Subcutaneous abdominal adipose tissue (tissue), 5 donors: Measurements from ENCODE around the gene C1orf74.

ENCODE experiments used
- H3K27ac ChIP-seq: one replicate; pipeline ENCODE4 v1.7.0; 2013; ENCODE audit warnings: low read depth, mild to moderate bottlenecking, inconsistent platforms, low read length, moderate library complexity
- H3K27me3 ChIP-seq, 5 donors: one replicate each; pipeline ENCODE4 v1.7.0; 2013; ENCODE audit warnings: low read length in 5 of 5, inconsistent platforms in 1 of 5; ENCODE audit not compliant: control insufficient read depth in 5 of 5, insufficient read depth in 4 of 5
- H3K36me3 ChIP-seq, 5 donors: one replicate each; pipeline ENCODE4 v1.7.0; 2013; ENCODE audit warnings: low read length in 5 of 5; ENCODE audit not compliant: control insufficient read depth in 5 of 5, insufficient read depth in 5 of 5
- H3K4me1 ChIP-seq, 5 donors: one replicate each; pipeline ENCODE4 v1.7.0; 2013; ENCODE audit warnings: low read length in 5 of 5, mild to moderate bottlenecking in 3 of 5, moderate library complexity in 1 of 5; ENCODE audit not compliant: control insufficient read depth in 5 of 5, insufficient read depth in 5 of 5
- H3K4me3 ChIP-seq, 5 donors: one replicate each; pipeline ENCODE4 v1.7.0; 2013; ENCODE audit warnings: low read length in 5 of 5, low read depth in 1 of 5
- H3K9ac ChIP-seq, 5 donors: one replicate each; pipeline ENCODE4 v1.7.0; 2013; ENCODE audit warnings: low read length in 5 of 5, mild to moderate bottlenecking in 4 of 5, moderate library complexity in 3 of 5
- H3K9me3 ChIP-seq, 5 donors: one replicate each; pipeline ENCODE4 v1.7.0; 2013; ENCODE audit warnings: low read length in 5 of 5; ENCODE audit not compliant: control insufficient read depth in 5 of 5
- donor health status: healthy.
- donor health status: healthy.
- donor health status: healthy.
- donor health status: healthy.
- donor health status: healthy.

Gene C1orf74

DNA sequence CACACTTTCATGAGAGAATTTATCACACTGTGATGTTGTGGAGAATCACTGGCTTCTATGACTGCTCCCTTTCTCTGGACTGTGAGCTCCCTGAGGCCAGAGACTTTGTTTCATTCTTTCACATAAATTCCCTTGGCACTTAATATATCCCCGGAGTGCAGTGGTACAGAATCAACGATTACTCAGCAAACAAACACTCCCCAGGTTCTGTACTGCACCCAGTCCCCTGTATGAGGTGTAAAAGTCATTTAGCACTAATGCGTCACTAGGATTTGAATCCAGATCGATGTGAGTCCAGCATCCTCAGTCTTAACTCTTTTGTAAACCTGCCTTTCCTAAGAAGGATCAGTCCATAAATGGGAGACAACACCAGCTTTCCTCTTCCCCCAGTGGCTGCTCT is 36.6 kb upstream of the C1orf74 start:
- Histone ChIP-seq H3K27me3 (peaks cover 0 to 10% (median 0%) of the 10 kb centered on the region in 5 donors), H3K36me3 (no peaks in the 10 kb centered on the region), H3K9ac (no peak overlapping the region), H3K4me3 (no peak overlapping the region), H3K4me1 (peaks cover 0 to 11% (median 9%) of the 10 kb centered on the region in 5 donors), H3K9me3 (no peaks in the 10 kb centered on the region), H3K27ac (no peak overlapping the region)

DNA sequence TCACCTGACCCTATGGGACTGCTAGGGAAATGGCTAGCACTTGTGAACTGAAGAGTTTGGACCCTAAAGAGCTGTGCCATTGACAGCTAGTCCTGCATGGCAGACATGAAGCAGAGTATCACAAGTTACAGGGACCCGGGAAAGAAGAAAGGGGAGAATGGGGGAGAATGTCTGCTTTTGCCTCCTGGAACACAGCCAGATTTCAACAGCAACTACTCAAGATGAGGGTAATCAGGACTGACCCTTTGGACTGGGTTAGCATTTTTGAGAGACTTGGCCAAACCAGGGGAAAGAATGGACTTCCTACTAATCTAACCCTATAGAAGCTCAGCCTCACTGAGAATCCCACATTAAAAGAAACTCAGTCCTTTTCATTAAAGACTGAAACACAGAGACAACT is 34.7 kb upstream of the C1orf74 start:
- H3K27me3 ChIP-seq: peaks cover 0 to 12% (median 0%) of the 10 kb centered on the region in 5 donors
- no peak overlapping the region for H3K27ac ChIP-seq
- H3K9me3 ChIP-seq: no peaks in the 10 kb centered on the region
- H3K36me3 ChIP-seq: no peaks in the 10 kb centered on the region
- H3K4me3 ChIP-seq: no peak overlapping the region
- H3K9ac ChIP-seq: no peak overlapping the region
- peaks cover 0 to 15% (median 9%) of the 10 kb centered on the region in 5 donors for H3K4me1 ChIP-seq

DNA sequence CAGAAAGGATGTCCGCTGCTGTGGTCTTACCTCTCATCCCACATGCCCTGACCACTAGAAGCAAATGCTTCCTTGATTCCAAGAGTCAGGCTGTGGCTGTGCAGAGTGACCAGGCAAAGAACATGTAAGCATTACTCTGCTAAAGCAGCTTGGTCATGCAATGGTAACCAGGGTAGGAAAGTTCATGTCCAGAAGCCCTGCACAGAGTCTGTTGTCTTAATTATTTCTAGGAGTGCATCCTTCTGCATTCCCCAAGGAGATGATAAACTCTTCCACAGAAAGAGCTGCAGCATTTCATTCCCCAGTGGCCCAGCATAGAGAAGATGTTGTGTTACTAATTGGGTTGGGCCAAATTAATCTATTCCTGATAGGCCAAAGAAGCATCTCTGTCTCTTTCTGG is 33.3 kb upstream of the C1orf74 start:
- Histone ChIP-seq H3K4me3 (no peak overlapping the region), H3K27me3 (peaks cover 0 to 12% (median 0%) of the 10 kb centered on the region in 5 donors), H3K36me3 (no peaks in the 10 kb centered on the region), H3K9me3 (no peaks in the 10 kb centered on the region), H3K9ac (no peak overlapping the region), H3K27ac (no peak overlapping the region), H3K4me1 (peaks cover 0 to 7% (median 0%) of the 10 kb centered on the region in 5 donors)

DNA sequence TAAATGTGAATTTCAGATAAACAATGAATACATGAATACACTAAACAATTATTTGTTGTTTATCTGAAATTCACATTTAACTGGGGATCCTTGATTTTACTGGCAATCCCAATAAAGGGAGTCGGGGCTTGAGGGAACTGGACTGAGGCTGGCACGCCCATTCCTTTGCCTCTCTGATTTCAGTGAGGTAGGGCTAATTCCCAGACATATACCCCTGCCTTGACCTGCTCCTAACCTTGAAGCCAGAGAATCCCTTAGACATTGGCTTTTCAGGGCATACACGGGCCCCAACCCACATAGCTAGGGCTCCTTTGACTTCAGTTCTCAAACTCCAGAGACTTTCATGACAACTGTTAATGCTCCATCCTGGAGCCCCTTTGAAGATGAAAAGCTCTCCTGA is 32.6 kb upstream of the C1orf74 start:
- Histone ChIP-seq H3K4me1 (peaks cover 0 to 7% (median 0%) of the 10 kb centered on the region in 5 donors), H3K36me3 (no peaks in the 10 kb centered on the region), H3K4me3 (no peak overlapping the region), H3K27me3 (peaks cover 0 to 12% (median 0%) of the 10 kb centered on the region in 5 donors), H3K27ac (no peak overlapping the region), H3K9ac (no peak overlapping the region), H3K9me3 (no peaks in the 10 kb centered on the region)

DNA sequence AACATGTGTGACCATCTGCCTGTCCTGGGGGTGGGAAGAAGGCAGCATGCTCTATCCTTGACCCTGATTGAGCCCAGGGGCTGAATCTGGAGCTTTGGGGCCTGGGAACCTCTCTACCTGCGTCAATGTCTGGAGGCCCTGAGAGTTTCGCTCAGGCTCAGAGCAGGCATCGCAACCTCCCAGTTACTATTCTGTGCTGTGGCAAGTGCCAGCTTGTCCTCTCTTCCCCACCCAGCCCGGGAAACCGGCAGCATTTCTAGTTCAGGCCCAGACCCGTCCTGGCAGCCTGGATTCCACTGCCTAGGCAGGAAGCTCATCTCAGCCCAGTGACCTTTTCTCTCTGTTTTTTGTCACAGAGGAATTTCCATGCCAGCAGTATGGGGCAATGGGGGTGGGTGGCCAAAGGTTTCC is 31.6 kb upstream of the C1orf74 start:
- no peaks in the 10 kb centered on the region for H3K9me3 ChIP-seq
- no peak overlapping the region for H3K27ac ChIP-seq
- no peaks in the 10 kb centered on the region for H3K36me3 ChIP-seq
- H3K9ac ChIP-seq: no peak overlapping the region
- H3K4me3 ChIP-seq: no peak overlapping the region
- H3K27me3 ChIP-seq: peaks cover 0 to 10% (median 0%) of the 10 kb centered on the region in 5 donors
- peaks cover 0 to 7% (median 0%) of the 10 kb centered on the region in 5 donors for H3K4me1 ChIP-seq

DNA sequence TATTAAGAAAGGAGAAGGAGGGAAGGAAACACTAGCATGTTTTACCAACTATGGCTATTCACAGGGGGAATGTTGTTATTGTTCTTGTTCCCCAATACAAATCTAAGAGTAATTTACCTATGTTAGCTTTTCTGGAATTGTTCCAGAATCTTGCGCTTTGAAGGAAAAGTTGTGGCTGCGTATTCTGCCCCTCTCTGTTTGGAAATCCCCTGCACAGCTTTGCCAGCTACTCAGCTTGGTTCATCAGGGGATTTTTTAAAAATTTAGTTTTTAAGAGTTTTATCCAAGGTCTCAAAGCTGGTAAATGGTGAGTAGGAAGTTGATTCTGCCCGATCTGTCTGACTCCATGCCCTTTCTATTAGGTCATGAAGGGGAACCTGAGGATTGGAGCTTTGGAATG is 31.1 kb upstream of the C1orf74 start:
- Histone ChIP-seq H3K4me3 (no peak overlapping the region), H3K9ac (no peak overlapping the region), H3K36me3 (no peaks in the 10 kb centered on the region), H3K27ac (no peak overlapping the region), H3K4me1 (peaks cover 0 to 7% (median 0%) of the 10 kb centered on the region in 5 donors), H3K27me3 (peaks cover 0 to 7% (median 0%) of the 10 kb centered on the region in 5 donors), H3K9me3 (no peaks in the 10 kb centered on the region)

DNA sequence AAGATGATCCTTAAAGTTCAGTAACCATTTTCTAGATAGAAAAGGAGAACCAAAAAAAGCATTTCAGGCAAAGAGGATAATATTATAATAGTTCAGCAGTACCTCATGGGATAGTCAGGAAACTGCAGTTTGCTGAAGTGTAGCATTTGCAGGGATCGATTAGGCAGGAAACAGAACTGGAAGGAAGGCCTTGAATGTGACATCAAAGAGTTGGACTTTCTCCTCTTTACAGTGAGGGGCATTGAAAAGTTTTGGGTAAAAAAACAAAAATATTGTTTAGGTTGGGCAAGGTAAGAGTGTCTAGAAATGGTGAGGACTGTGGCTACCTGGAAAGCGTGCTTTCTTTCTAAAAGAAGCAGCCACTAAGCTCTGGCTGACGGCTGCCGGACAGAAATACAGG is 29.5 kb upstream of the C1orf74 start:
- peaks cover 0 to 7% (median 0%) of the 10 kb centered on the region in 5 donors for H3K4me1 ChIP-seq
- no peaks in the 10 kb centered on the region for H3K36me3 ChIP-seq

DNA sequence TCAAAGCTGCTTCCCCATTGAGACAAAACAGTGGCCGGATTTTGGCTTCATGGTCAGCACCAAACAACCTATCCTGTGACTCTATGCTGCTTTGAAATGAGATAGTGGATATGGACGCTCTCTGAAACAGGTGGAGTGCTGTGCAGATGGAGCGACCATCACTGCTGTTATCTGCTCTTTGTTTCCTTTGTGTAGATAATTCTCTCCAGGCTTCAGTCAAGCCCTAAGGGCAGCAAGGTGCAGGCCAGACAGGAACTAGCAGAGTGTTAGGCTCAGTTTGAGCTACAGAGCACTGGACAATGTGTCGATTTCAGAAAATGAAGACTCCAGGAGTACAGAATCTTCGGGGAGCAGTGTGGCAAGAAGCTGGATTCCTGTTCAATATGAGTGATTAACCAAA is 26.4 kb upstream of the C1orf74 start:
- H3K36me3 ChIP-seq: no peaks in the 10 kb centered on the region

More for the DNA sequence above, 29.5 kb upstream of the C1orf74 start:
- H3K4me3 ChIP-seq: no peak overlapping the region
- H3K27ac ChIP-seq: no peak overlapping the region
- no peak overlapping the region for H3K9ac ChIP-seq
- H3K9me3 ChIP-seq: no peaks in the 10 kb centered on the region
- peaks cover 0 to 6% (median 0%) of the 10 kb centered on the region in 5 donors for H3K27me3 ChIP-seq

DNA sequence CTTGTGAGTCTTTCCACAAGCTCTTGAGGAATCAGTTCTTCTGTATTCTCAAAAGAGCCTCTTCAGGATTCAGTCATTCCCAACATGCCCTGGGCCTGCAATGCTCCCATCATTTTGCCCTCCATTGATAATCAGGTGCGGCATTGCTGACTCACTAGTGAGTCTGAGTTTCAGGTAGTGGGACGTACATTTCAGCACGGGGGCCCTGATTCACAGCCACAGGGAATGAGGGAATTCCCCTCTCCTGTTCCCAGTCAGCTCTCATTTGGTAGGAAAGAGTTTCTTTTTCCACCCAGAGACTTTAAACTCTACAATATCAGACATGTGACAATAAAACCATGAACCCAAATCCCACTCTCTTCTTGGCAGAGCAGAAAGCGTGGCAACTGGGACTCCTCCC is 25.3 kb upstream of the C1orf74 start:
- peaks cover 0 to 11% (median 10%) of the 10 kb centered on the region in 5 donors for H3K4me1 ChIP-seq
- no peak overlapping the region for H3K4me3 ChIP-seq
- peaks cover 0 to 6% (median 2%) of the 10 kb centered on the region in 5 donors for H3K27me3 ChIP-seq
- H3K36me3 ChIP-seq: no peaks in the 10 kb centered on the region
- no peak overlapping the region for H3K9ac ChIP-seq
- H3K9me3 ChIP-seq: no peaks in the 10 kb centered on the region
- no peak overlapping the region for H3K27ac ChIP-seq

More for the DNA sequence above, 26.4 kb upstream of the C1orf74 start:
- no peaks in the 10 kb centered on the region for H3K9me3 ChIP-seq
- H3K27ac ChIP-seq: no peak overlapping the region
- H3K9ac ChIP-seq: no peak overlapping the region
- H3K4me3 ChIP-seq: no peak overlapping the region
- H3K4me1 ChIP-seq: peaks cover 0 to 9% (median 7%) of the 10 kb centered on the region in 5 donors
- H3K27me3 ChIP-seq: peaks cover 0 to 3% (median under 1%) of the 10 kb centered on the region in 5 donors

DNA sequence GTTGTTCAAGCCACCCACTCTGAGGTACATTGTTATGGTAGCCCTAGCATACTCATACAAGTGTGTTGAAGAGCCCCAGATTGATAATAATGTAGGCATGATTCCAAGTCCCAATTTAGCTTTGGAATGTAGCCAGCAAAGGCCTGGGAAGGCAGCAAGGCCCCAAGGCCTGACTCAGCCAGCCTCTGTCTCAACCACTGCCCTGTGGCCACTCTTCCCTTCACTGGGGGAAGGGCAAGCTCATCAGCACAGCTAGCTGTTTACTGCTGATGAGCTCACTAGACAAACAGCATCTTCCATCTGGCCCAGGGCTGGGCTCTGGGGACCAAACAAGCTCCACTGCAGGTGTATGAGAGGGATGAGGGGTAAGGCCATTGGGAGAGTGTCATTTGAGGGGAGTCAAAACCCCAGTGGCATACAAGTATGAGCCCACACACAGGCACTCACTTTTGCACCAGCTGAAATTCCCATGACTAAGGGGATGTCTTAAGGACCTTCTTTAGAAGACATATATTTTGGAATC is 23.8 kb upstream of the C1orf74 start:
- Histone ChIP-seq H3K4me3 (no peak overlapping the region), H3K4me1 (peaks cover 0 to 11% (median 10%) of the 10 kb centered on the region in 5 donors), H3K9me3 (no peaks in the 10 kb centered on the region), H3K9ac (no peak overlapping the region), H3K36me3 (no peaks in the 10 kb centered on the region), H3K27me3 (peaks cover 0 to 7% (median 2%) of the 10 kb centered on the region in 5 donors), H3K27ac (no peak overlapping the region)
